ENCODE data around the gene GRK3. TPM values are rescaled to one million over a fixed set of nuclear protein-coding genes. Genes with fewer than 3 reads are reported as not detected.
A peak's percentile ranks its signal among the peaks of the same experiment; 100 is the strongest.

Gene GRK3
- total RNA-seq, 1 donor from 2014 or later, result 19.2 TPM

DNA sequence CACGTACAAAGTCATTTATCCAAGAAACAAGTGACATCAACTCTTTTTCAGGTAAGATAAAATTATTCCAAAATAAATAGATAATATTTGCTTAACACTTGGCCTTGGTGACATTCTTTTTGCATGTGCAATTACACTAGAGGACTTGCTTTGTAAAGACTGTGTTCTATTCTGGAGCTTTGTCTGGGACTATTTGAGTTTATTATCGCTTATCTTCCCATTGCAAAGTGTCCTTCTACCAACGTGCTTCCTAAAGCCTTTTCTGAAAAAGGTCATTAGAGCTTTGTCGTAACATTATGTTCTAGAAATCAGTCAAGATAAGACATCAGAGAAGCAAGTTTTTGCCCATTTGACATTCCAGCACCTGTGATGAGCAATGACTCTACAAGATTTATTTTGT, 99.2 kb downstream of the GRK3 start:
- DNase-seq, result no peak

DNA sequence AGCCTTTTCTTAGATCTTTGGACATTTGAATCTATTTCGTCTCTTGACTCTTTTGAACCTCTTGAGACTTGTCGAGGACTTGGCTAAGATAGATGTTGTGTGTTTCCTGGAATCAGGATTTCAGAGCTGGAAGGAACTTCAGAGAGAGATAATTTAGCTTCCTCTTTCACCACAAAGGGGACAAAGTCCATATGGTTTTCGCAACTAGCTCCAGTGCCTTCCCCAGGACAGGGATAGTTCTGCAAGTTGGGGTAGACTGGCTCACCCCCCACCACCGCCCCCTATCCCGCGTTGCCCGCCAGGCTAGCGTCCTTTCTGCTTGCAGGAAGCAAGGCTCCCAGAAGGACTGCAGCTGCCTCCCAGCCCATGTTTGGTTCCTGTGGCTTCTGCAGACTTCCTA, 101.8 kb downstream of the GRK3 start:
- peak; percentile 88 for DNase-seq

DNA sequence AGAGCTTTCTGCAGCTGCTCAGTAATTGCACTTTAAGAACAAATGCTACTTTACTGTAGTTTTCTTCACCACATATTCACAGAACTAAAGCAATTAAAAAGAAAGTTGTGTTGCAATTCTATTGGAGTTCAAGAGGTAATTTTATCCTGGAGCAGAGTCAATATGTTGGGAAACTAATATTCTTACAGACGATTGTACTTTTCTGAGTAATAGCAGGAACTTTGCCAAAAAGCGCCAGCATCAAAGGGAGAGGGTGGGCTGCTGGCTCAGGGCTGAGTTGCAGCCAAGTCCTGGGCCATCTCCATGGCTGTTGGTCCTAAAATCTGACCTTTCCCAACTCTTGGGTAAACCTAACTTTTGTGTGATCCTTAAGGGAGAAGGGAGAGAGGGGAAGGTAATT, 104.0 kb downstream of the GRK3 start:
- DNase-seq, result peak; percentile 28

DNA sequence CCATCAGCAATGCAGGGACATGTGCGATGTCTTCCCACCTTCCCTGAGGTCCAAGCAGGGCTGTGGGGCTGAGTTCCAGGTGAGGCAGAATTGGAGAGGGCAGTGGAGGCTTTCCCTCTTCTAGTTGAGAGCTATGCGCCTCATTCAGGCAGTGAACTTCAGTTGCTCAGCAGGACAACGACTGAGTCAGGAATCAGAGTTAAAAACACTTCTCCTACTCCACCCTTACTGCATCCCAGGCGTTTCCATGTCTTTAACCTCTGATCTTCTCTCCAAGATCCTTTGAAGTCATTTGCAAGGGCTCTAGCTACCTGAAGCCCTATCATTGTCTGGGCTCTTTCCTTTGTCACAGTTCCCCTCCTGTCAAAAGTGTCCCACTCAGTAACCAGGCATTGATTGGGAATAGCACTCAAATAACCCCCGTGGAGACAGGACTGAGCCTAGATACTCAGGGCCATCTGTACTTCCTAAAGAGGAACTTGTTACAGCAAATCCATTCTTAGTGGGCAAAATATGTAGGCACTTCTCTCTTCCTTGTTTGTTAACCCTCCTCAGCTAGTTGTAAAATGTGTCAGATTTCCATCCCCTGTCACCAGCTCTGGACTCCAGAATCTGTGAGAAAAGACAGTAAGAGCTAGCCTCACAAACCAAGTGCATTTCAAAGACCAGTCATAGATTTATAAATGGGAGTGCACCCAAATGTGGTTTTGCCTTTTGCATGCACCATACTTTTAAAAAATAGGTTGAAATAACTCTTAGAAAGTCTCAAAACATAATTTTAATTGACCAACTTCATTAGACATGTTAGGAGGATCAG, 105.0 kb downstream of the GRK3 start:
- DNase-seq, result no peak

DNA sequence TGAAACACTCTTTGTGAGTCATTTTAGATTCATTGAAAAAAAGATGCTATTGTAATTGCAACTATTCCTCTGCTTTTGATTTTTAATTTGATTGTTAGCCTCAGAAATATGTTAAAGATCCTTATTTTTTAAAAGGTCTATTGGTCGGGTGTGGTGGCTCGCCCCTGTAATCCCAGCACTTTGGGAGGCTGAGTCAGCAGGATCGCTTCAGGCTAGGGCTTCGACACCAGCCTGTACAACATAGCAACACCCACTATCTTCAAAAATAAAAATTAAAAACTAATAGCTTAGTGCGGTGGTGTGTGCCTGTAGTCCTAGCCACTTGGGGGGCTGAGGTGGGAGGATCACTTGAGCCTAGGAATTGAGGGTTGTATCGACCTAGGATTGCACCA, 105.6 kb downstream of the GRK3 start:
- DNase-seq, result no peak

DNA sequence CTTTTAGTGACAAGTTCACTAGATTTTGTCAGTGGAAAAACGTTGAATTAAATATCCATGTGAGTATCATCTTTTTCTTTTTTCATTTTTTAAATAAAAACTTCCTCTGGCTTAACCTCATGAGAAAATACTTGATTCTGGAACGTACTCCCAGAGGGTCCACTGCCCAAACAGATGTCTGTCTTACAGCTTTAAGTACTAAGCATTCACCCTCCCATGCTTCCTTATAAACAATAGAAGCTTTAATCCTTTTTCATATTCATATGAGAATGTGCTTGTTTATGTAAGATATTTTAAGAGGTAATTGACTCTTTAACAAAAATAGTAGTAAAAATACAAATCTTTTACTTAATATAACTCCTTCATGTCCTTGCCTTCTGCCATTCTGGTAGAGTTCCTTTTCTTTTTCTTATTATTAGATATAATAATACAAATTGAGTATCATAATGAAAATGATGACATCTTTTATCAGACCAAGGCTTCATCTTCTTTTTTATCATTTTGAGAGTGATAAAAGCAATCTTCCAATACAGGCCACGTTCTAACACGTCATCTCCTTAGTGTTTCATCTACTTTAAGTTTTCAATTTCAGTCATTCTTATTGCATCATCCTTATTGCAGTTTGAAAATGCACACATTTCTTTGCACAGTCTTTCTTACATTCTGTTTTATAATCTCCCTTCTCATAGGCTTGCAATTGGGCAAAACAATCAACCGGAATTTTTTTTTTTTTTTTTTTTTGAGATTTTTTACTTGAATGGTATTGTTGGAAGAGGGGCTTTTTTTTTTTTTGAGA, 108.0 kb downstream of the GRK3 start:
- DNase-seq, result no peak

DNA sequence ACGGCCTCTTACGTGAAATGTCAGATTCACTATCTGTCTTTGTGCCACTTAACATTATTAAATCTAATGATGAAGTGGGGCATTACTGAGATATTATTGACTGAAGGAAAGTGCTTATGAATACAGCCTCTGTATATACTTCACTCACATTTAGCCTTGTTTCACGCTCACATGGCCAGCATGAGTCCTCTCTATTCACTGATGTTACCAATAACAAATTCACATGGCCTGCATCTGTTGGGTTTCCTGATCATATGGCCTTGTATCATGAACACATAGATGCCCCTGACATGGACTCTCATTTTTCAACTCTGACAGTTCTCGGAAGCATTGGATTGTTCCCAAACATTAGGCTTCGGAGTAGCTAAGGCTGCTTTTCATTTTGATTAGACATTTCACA, 109.2 kb downstream of the GRK3 start:
- peak; percentile 89 for DNase-seq

DNA sequence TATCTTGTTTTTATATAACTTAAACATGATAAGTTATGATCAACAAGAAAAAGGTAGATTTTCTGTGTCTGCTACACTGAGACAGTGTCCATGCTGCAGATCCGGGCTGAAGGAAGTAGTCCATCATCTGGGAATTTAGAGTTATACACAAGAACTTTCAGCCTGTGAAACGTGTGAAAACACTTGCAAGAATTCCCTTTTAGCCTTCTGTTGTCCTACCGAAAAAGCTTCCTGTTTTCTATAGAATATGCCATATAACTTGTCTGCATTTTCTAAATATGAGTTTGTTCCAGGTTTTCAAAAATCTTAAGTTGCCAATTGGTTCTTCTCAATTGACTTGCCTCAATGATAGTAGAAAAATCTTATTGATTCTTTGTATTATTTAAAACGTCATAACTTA, 113.2 kb downstream of the GRK3 start:
- DNase-seq, result no peak

DNA sequence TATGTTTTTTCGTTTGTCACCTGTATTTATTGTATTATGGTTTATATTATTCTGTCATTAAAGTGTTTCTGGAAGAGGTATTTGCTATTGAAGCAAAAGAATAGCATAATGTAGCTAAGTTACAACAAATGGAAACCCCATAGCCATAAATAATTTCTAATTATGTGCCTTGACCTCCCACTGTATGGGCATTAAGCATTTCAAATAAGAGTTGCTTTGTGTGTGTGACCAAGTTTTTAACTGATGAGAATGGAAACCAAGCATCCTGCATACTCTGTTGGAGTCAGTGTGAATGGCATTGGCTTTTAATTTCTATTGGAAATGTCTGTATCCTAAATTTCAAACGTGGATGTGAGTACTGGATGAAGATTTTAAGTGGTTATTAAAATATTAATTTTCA, 115.6 kb downstream of the GRK3 start:
- no peak for DNase-seq

DNA sequence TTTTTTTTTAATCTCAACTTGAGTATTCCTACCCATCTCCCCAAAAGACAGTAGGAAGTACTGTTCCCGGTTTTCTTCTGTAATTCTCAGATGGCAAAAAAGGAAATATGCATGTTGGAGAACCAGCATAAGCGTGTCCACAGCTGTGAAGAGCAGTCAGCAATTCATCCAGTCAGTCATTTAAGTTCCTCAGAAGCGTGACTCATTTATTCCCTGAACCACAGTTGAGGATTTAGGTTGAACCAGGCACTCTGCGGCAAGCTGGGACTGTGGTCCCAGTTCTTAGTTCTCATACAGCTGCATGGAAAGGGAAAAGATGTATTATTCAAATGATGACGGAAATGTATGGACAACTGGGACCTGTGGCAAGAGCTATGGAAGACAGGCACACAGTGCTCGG, 116.5 kb downstream of the GRK3 start:
- DNase-seq, result peak; percentile 74

DNA sequence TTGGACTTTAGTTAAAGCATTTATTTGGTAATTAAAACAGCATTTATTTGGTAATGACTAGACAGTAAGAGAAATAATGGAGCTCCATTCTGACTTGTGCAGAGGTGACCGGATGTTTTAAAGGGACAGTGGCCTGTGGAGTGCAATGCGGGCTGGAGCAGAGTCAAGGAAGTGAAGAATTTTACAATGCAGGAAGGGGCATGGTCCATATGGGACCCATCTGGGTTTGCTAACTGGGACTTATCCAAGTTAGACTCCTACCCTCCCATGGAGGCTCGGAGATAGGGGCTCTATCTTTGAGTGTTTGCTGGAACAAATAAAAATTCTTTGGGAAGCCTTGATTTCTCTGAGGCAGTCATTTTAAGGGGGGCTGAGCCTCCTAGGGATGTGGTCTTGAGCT, 117.6 kb downstream of the GRK3 start:
- no peak for DNase-seq

DNA sequence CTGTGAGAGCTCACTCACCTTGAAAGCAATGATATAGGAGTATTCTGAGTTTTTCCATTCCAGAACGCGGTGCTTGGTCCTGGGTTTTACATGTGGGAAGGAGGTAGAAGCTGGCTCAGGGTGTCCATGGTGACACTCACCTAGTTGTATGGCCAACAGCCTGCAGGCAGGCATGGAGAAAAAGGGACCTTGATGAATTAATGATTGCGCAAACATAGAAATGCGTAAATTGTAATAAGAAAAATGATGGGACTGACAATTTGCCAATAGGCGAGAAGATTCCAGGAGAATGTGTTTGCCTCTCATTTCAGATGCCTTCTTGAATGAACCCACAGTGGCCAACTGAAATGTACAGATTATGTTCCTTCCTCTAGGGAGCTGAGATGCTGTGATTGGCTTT, 124.2 kb downstream of the GRK3 start:
- DNase-seq, result no peak

DNA sequence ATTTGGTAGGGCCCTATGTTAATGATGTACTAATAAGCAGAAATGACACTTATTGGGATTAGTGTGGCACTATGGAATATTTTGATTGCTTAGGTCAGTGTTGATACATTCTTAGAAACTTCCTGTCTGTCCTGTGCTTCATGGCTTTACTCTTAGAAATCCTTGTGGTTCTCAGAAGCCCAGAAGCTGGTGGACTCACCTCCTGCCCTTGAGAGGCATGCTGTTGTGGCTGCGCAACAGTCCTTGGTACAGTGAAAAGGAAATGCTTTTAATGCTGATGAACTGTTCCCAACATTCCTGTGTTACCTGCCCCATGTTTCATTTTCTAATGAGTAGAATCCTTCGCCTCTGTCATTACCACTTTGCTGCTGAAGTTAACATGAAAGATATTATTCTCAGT, 125.2 kb downstream of the GRK3 start:
- no peak for DNase-seq

DNA sequence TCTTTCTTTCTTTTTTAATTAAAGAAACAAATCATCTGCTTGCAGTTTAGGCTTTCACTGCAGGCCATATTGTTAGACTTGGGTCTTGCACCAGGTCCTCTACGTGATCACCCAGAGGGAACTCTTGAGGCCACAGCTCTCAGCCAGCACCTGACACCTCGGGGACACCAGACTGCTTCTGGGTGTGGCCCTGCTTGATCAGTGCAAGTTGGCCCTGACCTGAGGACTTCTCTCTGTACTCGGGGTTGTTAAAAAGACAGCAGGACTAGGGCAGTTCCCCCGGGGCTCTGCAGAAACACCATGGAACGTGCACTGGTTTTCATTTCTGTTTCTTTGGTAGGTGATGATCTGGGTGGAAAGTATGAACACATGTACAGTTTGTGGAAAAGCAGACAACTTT, 126.3 kb downstream of the GRK3 start:
- no peak for DNase-seq

DNA sequence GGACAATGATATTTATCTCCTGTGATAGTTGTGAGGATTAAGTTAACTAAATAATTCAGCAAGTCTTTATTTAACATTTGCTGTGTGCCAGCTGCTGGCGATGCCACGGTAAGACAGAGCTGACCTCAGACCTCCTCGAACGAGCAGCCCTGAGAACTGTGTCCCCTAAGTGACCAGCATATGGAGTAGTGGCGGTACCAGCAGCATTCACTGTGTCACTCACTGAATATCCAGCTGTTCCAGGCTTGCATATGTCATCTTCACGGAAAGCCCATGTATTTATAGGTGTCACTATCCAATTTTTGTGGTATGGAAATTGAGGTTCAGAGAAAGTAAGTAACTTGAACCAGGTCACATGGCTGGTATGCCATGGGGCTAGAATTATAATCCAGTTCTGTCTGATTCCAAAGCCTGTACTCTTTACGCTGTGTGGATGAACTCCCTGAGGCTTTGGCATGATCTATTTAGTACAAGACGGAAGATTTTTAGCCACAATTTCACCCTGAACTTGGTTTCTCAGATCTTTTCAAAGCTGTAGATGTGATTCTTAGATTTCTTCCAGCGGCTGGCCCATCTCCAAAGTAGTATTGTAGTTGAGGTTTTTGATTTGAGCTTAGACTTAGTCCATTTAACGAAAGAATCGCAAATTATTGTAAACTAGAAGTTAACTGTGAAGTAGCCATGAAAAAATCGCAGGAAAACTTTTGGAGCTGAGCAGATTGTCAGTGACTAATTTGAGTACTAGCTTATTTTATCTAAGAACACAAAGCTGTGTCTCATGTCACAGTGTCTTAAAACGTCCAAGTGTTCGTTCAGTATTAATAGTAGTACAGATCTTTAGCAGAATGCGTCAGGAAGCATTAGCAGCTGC, 128.2 kb downstream of the GRK3 start:
- DNase-seq, result no peak

DNA sequence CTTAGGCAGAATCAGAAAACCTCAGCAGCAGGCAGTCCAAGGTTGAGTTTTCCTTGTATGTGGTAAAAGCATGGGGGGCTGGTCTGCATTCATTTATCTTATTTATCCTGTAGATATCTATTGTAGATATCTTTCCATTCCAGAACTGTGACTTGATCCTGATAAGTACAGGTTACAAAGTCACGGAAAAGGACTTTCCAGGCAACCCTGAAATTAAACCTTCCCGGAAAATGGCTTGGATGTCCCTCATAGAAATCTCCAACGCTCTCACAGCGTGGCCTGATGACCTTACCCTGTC, 128.7 kb downstream of the GRK3 start:
- no peak for DNase-seq

DNA sequence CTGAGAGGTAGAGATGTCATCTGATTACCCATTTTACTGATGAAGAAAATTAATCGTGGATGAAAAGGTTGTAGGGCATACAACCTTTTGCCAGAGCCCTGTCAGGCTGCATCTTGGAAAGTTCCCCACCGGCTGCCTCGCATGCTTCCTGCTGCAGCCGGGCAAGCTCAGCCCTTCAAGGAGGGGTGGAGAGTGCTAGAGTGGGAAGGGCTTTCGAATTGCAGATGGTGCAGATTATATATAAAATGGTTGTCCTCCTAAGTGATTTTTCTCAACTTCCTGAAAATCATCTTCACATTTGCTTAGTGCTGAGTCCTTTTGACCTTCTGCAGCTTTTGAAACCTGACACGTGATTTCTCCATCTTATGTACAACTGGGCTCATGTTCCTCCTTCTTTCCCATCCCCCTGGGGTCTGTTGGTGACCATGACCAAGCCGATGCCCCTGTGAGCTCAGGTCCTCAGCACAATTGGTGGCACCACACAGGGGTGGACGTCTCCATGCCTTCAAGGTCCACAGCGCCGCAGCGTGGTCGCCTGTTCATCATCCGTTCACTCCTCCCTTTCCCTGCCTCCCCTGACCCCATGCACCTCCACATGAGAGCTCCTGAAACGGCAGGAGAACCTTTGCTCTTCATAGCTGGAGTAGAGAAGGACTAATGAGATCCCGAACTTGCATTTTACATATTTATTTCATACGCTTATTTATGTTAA, 129.9 kb downstream of the GRK3 start:
- DNase-seq, result no peak

DNA sequence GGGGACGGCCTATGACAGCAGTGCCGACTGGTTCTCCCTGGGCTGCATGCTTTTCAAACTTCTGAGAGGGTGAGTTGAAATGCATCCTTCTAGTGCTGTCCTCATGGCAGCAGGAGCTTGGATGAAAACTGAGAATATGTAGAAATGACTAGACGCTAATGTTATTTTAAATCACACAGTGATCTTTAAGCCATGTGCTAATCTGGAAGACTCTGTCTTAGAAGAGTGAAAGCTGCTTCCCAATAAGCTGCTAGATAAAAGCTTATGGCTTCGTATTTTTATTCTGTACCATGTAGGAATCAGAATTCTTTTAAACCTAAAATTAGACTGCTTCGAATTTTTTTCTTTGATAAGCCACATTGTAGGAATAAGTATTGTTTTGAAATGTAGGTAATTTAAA, 130.7 kb downstream of the GRK3 start:
- DNase-seq, result no peak

DNA sequence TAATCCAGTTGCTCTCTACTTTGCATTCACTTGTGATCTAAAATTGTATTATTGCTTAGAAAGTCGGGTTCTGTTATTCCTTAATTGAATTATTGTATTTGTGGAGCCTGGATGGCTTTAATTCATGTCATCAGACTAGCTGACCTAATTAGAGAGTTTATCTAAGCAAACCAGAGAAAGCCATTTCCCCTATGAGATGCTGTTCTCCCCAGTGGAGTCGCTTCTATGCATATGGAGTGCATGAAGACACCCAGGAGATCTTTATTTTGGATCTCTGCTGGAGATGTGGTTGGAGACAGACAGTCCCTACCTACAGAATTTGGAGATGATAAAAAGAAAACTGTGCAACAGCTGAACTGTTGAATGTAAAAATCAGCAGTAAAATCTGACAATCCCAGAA, 132.3 kb downstream of the GRK3 start:
- DNase-seq, result no peak

DNA sequence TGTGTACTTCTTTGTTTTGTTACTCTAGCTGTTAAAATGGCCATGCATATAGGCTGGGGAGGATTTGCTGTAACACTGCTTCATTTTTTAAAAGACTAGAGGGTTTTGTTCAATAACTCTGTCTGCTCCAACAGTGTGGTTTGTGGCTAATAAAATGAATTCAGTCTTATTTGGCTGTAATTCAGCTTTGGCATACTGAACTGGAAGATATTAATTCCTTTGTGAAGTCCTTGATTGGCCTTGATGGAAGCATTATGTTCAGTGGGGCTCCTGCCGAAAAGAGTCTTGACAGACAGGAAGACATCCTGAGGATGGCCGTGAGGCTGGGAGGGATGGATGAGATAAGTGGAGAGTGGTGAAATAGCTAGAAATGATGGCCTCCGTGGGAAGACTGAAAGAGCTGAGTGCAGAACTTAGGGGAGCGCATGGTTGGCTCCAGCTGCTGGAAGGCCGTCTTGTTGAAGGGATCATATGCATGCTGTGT, 132.7 kb downstream of the GRK3 start:
- peak; percentile 76 for DNase-seq

DNA sequence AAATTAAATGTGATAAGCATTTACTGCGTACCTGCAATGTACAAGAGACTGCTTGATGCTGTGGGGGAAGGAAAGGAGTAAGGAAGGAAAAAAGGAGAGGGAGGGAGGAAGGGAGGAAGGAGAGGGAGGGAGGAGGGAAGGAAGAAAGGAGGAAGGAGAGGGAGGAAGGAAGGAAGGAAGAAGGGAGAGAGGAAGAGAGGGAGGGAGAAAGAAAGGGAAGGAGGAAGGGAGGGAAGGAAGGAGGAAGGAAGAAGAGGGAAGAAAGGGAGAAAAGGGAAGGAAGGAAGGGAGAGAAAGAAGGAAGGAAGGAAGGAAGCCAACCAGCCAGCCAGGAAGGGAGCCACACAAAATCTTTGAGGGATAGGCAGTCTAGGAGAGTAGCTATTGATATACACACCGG, 133.5 kb downstream of the GRK3 start:
- no peak for DNase-seq

DNA sequence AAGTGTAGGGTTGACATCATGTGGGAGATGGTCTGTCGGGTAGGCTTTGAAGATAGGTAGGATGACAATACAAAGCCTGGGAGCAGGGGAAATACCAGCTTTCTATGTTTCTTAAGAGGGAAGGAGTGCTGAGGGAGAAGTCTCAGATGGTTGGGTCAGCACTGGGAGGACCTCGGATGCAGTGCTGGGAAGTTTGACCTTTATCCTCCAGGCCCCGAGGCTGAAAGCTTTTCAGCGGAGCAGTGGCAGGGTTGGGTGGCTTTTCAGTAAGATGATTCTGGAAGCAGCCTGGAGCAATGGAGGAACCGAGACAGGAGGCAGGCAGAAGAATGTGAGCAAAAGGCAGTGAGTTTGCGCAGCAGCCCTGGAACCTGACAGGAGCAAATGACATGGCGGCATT, 134.0 kb downstream of the GRK3 start:
- DNase-seq, result no peak
